B cell (primary cell): ENCODE measurements around the gene HS3ST3A1. TPM values are rescaled to one million over a fixed set of nuclear protein-coding genes. Genes with fewer than 3 reads are reported as not detected.
"Not testable (repeated sequence)": the region's sequence is repeated elsewhere in the genome, so short reads cannot be mapped to it uniquely, and the experiment has no call there.

Experiments
- ATAC-seq: fragments of 200-7000 bp; cut with Tn5 transposase; one replicate; pipeline ENCODE4 v1.10.0; 2021; ENCODE audit warnings: low read depth, mild to moderate bottlenecking, moderate number of reproducible peaks, moderate library complexity
- CTCF ChIA-PET: fragments of 350-600 bp; sonication (Branson Sonifier 250); formaldehyde crosslinking; loops from one replicate; lab custom pipeline; 2021; ENCODE audit warnings: antibody characterized with exemption, inconsistent platforms; lab: Charles Lee
- POLR2A ChIA-PET: fragments of 350-600 bp; sonication (Branson Sonifier 250); formaldehyde crosslinking; loops from one replicate; lab custom pipeline; 2021; ENCODE audit warnings: antibody characterized with exemption; lab: Charles Lee
- DNase-seq: peaks from one replicate; pipeline ENCODE4 v3.0.0; 2013
- H2AFZ ChIP-seq: 2 replicates; pipeline ENCODE4 v1.6.1; 2012; ENCODE audit warnings: mild to moderate bottlenecking, low read depth, low read length; ENCODE audit not compliant: insufficient read depth, poor library complexity, severe bottlenecking
- H3K27ac ChIP-seq, 2 donors: 1 replicate in 1 of 2; 2 replicates in 1 of 2; pipeline ENCODE4 v1.5.1; 2012 to 2013; ENCODE audit warnings: low read length in 2 of 2, mild to moderate bottlenecking in 2 of 2, moderate library complexity in 1 of 2
- H3K27me3 ChIP-seq, 4 experiments: fragments of 200-600 bp in 1 of 4; sonication (generic) in 1 of 4; replicated peaks in 1 of 4; 1 replicate in 2 of 4; 2 replicates in 2 of 4; pipeline versions ENCODE4 v1.6.1 to v1.7.0; 2013 to 2016; ENCODE audit warnings: low read length in 3 of 4, mild to moderate bottlenecking in 2 of 4, mixed read lengths in 1 of 4, moderate library complexity in 1 of 4; ENCODE audit not compliant: insufficient read depth in 4 of 4, control insufficient read depth in 3 of 4; ENCODE audit errors: control extremely low read depth in 1 of 4
- H3K36me3 ChIP-seq, 2 experiments: replicated peaks in 1 of 2; 1 replicate in 1 of 2; 2 replicates in 1 of 2; pipeline versions ENCODE4 v1.6.1 to v1.7.1; 2013; ENCODE audit warnings: low read length in 1 of 2; ENCODE audit not compliant: insufficient read depth in 2 of 2, control insufficient read depth in 1 of 2; ENCODE audit errors: control extremely low read depth in 1 of 2, extremely low read depth in 1 of 2
- H3K4me1 ChIP-seq, 2 donors: fragments of 200-600 bp in 1 of 2; sonication (generic) in 1 of 2; 1 replicate in 1 of 2; 2 replicates in 1 of 2; pipeline versions ENCODE4 v1.5.1 to v1.6.1; 2013 to 2017; ENCODE audit warnings: low read length in 2 of 2; ENCODE audit not compliant: control insufficient read depth in 2 of 2, insufficient read depth in 2 of 2
- H3K4me2 ChIP-seq: replicated peaks from 2 replicates; pipeline ENCODE3; 2012; ENCODE audit warnings: mild to moderate bottlenecking, low read depth, low read length; ENCODE audit not compliant: poor library complexity, severe bottlenecking
- H3K4me3 ChIP-seq, 5 experiments: fragments of 200-600 bp in 1 of 5; sonication (generic) in 1 of 5; 1 replicate in 3 of 5; 2 replicates in 2 of 5; pipeline versions ENCODE4 v1.5.1 to v1.7.0; 2011 to 2016; ENCODE audit warnings: low read length in 4 of 5, mild to moderate bottlenecking in 4 of 5, low read depth in 2 of 5, control low read depth in 1 of 5, moderate library complexity in 1 of 5; ENCODE audit not compliant: insufficient read depth in 1 of 5; ENCODE audit errors: control extremely low read depth in 1 of 5, extremely low read depth in 1 of 5
- H3K79me2 ChIP-seq: fragments of 200-600 bp; sonication (generic); one replicate; pipeline ENCODE4 v1.6.0; 2016; ENCODE audit warnings: low read length; ENCODE audit not compliant: control insufficient read depth, insufficient read depth
- H3K9ac ChIP-seq: fragments of 200-600 bp; sonication (generic); 2 replicates; pipeline ENCODE4 v1.6.1; 2017; ENCODE audit warnings: mild to moderate bottlenecking, low read length, moderate library complexity
- H3K9me3 ChIP-seq, 3 donors: one replicate each; pipeline versions ENCODE4 v1.6.1 to v1.7.1; 2013; ENCODE audit warnings: low read length in 2 of 3; ENCODE audit not compliant: control insufficient read depth in 2 of 3, insufficient read depth in 1 of 3; ENCODE audit errors: control extremely low read depth in 1 of 3
- H4K20me1 ChIP-seq: 2 replicates; pipeline ENCODE4 v1.6.0; 2012; ENCODE audit warnings: mild to moderate bottlenecking, low read length; ENCODE audit not compliant: insufficient read depth, control insufficient read depth, poor library complexity, severe bottlenecking
- H3K27ac Mint-ChIP-seq: one replicate; pipeline ENCODE4 v1.8.0; 2021; ENCODE audit warnings: mixed read lengths
- H3K27me3 Mint-ChIP-seq: one replicate; pipeline ENCODE4 v1.8.0; 2021; ENCODE audit warnings: mixed read lengths
- H3K4me1 Mint-ChIP-seq: one replicate; pipeline ENCODE4 v1.8.0; 2021; ENCODE audit warnings: mixed read lengths
- H3K4me3 Mint-ChIP-seq: one replicate; pipeline ENCODE4 v1.8.0; 2021; ENCODE audit warnings: mixed read lengths
- H3K9me3 Mint-ChIP-seq: one replicate; pipeline ENCODE4 v1.8.0; 2022; ENCODE audit warnings: mixed read lengths; ENCODE audit not compliant: insufficient read depth
- EZH2 ChIP-seq: IDR thresholded peaks from 2 replicates; pipeline ENCODE4 v1.6.1; 2012; ENCODE audit warnings: borderline replicate concordance, low read depth, mild to moderate bottlenecking, moderate library complexity, low read length; ENCODE audit not compliant: insufficient read depth, poor library complexity, severe bottlenecking
- WGBS: methylation state at CpG from one replicate; pipeline ENCODE4 v1.1.5; 2013; ENCODE audit warnings: missing lambda C conversion rate; ENCODE audit not compliant: insufficient coverage; 5-methylcytosine and 5-hydroxymethylcytosine counted together
- intact Hi-C: fragments of 100-400 bp; cut with micrococcal nuclease; formaldehyde crosslinking; loops from one replicate; pipeline ENCODE4 v1.10.0; 2022
- polyA plus RNA-seq: library from polyadenylated mRNA; depleted of rRNA; stranded (reverse); fragments of >200 nt; gene quantifications from 2 replicates; pipeline ENCODE4 v1.2.3, GENCODE V29; 2012
- total RNA-seq, 2 donors: library from RNA; stranded (reverse); fragments of 120-200 nt in 1 of 2; gene quantifications; 1 replicate in 1 of 2; 2 replicates in 1 of 2; pipeline versions ENCODE4 v1.2.3 to v1.2.4, GENCODE V29; 2013 to 2022
- TF ChIP-seq, protein P1 (sequence below): fragments of 200-600 bp; IDR thresholded peaks from one replicate; pipeline ENCODE4 v1.8.0; 2022; ENCODE audit warnings: antibody characterized with exemption, mild to moderate bottlenecking

Gene HS3ST3A1
- total and polyA plus RNA-seq, 2 donors (not counting 1 experiment from before 2014, with no cell fraction given) = 0.17 to 0.75 TPM

DNA sequence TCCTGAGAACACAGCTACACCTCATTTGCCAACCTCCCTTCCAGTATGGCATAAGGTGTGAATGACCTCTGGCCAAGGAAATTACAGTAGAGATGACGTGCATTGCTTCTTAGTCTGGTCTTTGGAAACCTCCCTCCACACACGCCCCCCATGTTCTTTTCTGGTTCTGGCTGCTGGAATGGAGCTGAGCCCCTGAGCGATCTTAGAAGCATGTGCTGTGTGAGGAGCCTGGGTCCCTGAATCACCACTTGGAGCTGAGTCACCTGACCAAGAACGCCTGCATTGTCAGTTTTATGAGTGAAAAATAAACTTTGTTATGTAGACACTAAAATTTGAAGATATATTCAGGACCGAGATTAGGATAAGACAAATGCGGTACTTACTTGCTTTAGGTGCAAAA is 51.4 kb downstream of the HS3ST3A1 start:
- H3K27ac Mint-ChIP-seq = no peak overlapping the region

DNA sequence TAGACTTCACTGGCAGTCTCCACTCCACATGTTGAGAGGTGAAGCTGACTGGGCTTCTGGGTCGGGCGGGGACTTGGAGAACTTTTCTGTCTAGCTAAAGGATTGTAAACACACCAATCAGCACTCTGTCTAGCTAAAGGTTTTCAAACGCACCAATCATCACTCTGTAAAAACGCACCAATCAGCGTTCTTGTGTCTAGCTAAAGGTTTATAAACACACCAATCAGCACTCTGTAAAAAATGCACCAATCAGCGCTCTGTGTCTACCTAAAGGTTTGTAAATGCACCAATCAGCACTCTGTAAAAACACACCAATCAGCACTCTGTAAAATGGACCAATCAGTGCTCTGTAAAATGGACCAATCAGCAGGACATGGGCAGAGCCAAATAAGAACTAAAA is 53.2 kb downstream of the HS3ST3A1 start:
- H3K9me3 Mint-ChIP-seq, H3K4me3 Mint-ChIP-seq, H3K4me1 ChIP-seq, H2AFZ ChIP-seq, intact Hi-C loops, H3K9ac ChIP-seq, H3K79me2 ChIP-seq, CTCF ChIA-PET, ATAC-seq, H3K36me3 ChIP-seq, H3K4me3 ChIP-seq, H3K27me3 Mint-ChIP-seq, DNase-seq, H3K27ac ChIP-seq, H4K20me1 ChIP-seq, H3K27me3 ChIP-seq, H3K27ac Mint-ChIP-seq, H3K4me2 ChIP-seq, H3K4me1 Mint-ChIP-seq, POLR2A ChIA-PET: not testable (repeated sequence)
- H3K9me3 ChIP-seq = peaks cover 0 to 10% (median 0%) of the 10 kb centered on the region in 3 donors
- 93% methylated on average over 6 of the region's 6 CpGs for WGBS

More for the DNA sequence above, 51.4 kb downstream of the HS3ST3A1 start:
- Histone ChIP-seq H4K20me1 (no peaks in the 10 kb centered on the region), H2AFZ (no peak overlapping the region), H3K79me2 (no peaks in the 10 kb centered on the region), H3K4me2 (no peak overlapping the region), H3K9me3 (peaks cover 0 to 10% (median 0%) of the 10 kb centered on the region in 3 donors), H3K36me3 (no peaks in the 10 kb centered on the region), H3K4me3 (no peak overlapping the region), H3K4me1 (no peaks in the 10 kb centered on the region), H3K9ac (no peak overlapping the region), H3K27me3 (no peaks in the 10 kb centered on the region), H3K27ac (no peak overlapping the region)
- intact Hi-C loops = no loop called here
- ChIA-PET POLR2A (no interaction called here), CTCF (no interaction called here)
- no peak for ATAC-seq
- WGBS = 90% methylated on average over 2 of the region's 6 CpGs
- Mint-ChIP-seq H3K9me3 (peaks cover 2% of the 10 kb centered on the region), H3K4me3 (no peak overlapping the region), H3K27me3 (peaks cover 7% of the 10 kb centered on the region), H3K4me1 (no peaks in the 10 kb centered on the region)
- no peak for TF ChIP-seq EZH2
- TF ChIP-seq, protein P1, sequence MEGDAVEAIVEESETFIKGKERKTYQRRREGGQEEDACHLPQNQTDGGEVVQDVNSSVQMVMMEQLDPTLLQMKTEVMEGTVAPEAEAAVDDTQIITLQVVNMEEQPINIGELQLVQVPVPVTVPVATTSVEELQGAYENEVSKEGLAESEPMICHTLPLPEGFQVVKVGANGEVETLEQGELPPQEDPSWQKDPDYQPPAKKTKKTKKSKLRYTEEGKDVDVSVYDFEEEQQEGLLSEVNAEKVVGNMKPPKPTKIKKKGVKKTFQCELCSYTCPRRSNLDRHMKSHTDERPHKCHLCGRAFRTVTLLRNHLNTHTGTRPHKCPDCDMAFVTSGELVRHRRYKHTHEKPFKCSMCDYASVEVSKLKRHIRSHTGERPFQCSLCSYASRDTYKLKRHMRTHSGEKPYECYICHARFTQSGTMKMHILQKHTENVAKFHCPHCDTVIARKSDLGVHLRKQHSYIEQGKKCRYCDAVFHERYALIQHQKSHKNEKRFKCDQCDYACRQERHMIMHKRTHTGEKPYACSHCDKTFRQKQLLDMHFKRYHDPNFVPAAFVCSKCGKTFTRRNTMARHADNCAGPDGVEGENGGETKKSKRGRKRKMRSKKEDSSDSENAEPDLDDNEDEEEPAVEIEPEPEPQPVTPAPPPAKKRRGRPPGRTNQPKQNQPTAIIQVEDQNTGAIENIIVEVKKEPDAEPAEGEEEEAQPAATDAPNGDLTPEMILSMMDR = no peak
- no peak for DNase-seq
